Heart right ventricle (tissue), 16 donors: Measurements from ENCODE around the gene PSAPL1. TPM values are rescaled to one million over a fixed set of nuclear protein-coding genes. Genes with fewer than 3 reads are reported as not detected.

ENCODE experiments used
- ATAC-seq, 8 donors: fragments of 200-7000 bp; cut with Tn5 transposase; one replicate each; pipeline ENCODE4 v1.9.1; 2020; ENCODE audit warnings: mild to moderate bottlenecking in 8 of 8, moderate library complexity in 8 of 8, moderate number of reproducible peaks in 1 of 8
- DNase-seq, 2 donors: peaks; one replicate each; pipeline ENCODE4 v3.0.0-alpha.2; 2020
- H3K27ac ChIP-seq, 10 donors: fragments of 200-600 bp; sonication (generic) in 2 of 10; one replicate each; pipeline versions ENCODE4 v1.5.0 to v1.8.0; 2020 to 2022; ENCODE audit warnings: mild to moderate bottlenecking in 3 of 10
- H3K27me3 ChIP-seq, 7 donors: fragments of 200-600 bp; one replicate each; pipeline ENCODE4 v1.8.0; 2021 to 2022; ENCODE audit warnings: mild to moderate bottlenecking in 2 of 7
- H3K36me3 ChIP-seq, 9 donors: fragments of 200-600 bp; sonication (generic) in 1 of 9; one replicate each; pipeline versions ENCODE4 v1.5.0 to v1.8.0; 2020 to 2022; ENCODE audit warnings: mild to moderate bottlenecking in 2 of 9
- H3K4me1 ChIP-seq, 9 donors: fragments of 200-600 bp; sonication (generic) in 1 of 9; one replicate each; pipeline versions ENCODE4 v1.5.0 to v1.8.0; 2020 to 2022; ENCODE audit warnings: mild to moderate bottlenecking in 4 of 9
- H3K4me3 ChIP-seq, 10 donors: fragments of 200-600 bp; sonication (generic) in 2 of 10; one replicate each; pipeline versions ENCODE4 v1.5.0 to v1.8.0; 2020 to 2022; ENCODE audit warnings: mild to moderate bottlenecking in 7 of 10, moderate library complexity in 2 of 10
- H3K9me3 ChIP-seq, 11 donors: fragments of 200-600 bp in 10 of 11; sonication (generic) in 2 of 11; one replicate each; pipeline versions ENCODE4 v1.5.0 to v1.8.0; 2013 to 2022; ENCODE audit warnings: mild to moderate bottlenecking in 2 of 11, control low read depth in 1 of 11, moderate library complexity in 1 of 11
- WGBS, 2 donors: extraction: QIAGEN DNeasy Blood & Tissue Kit; methylation state at CpG; one replicate each; pipeline ENCODE4 v1.1.7; 2013; ENCODE audit warnings: inconsistent platforms in 1 of 2; 5-methylcytosine and 5-hydroxymethylcytosine counted together
- intact Hi-C, 10 donors: fragments of 100-400 bp; cut with DNase I; formaldehyde crosslinking; loops; one replicate each; pipeline versions ENCODE4 v1.11.1 to v1.14.2; 2022
- polyA plus RNA-seq, 2 donors: library from polyadenylated mRNA; stranded (reverse); fragments of 200-250 nt; gene quantifications; one replicate each; pipeline ENCODE4 v1.2.3, GENCODE V29; 2013
- total RNA-seq, 10 donors: library from RNA; stranded (reverse); fragmentation: NEBNext Ultra II Directional in 3 of 10; extraction: Animal tissue kit (Norgen Biotek cat#: 25700) in 3 of 10; gene quantifications; one replicate each; pipeline versions ENCODE4 v1.2.1 to v1.2.4, GENCODE V29; 2021 to 2023
- TF ChIP-seq, protein P1 (sequence below), 9 donors: fragments of 200-600 bp; sonication (generic) in 2 of 9; IDR thresholded peaks; one replicate each; pipeline versions ENCODE4 v1.5.0 to v1.8.0; 2021 to 2022; ENCODE audit warnings: antibody characterized with exemption in 9 of 9, mild to moderate bottlenecking in 5 of 9, moderate library complexity in 1 of 9
- donor health status: Arrhythmogenic right ventricular cardiomyopathy.
- donor health status: ischemic (EF 13 %, LVEDD 7.1; RV severe dilation, severe dysfunction).
- donor health status: healthy with polysubstance abuse.
- donor health status: DM: no; HTN: yes; CAD: no.
- donor health status: DM: no; HTN: no; CAD: no.
- donor health status: ischemic (EF 25% LVEDD 6.9; RV normal size, moderate dysfunction).
- donor health status: ischemic (EF 25% LVEDD 5.7; RV mildly dilated, moderate dysfunction).
- donor health status: healthy.
- donor health status: DM: yes; HTN: yes; CAD: no.
- donor health status: Ischemic cardiomyopathy.
- donor health status: ischemic (EF 35%, LVEDD 5.7; RV mildly dilated, moderate dysfunction).
- donor health status: nonischemic (EF 11% LVEDD 7.7; RV severe dilation, severe dysfunction).
- donor health status: DM: yes; HTN: yes; CAD: no.
- donor health status: PGD.
- donor health status: ischemic (EF 29% LVEDD 5.4; RV normal size, mild dysfunction).
- donor health status: nonischemic (EF 23%, LVEDD 6.1; RV moderate dilation, normal function).

The PSAPL1 gene
- total and polyA plus RNA-seq, 12 donors, result 0.05 TPM; not detected in 11

DNA sequence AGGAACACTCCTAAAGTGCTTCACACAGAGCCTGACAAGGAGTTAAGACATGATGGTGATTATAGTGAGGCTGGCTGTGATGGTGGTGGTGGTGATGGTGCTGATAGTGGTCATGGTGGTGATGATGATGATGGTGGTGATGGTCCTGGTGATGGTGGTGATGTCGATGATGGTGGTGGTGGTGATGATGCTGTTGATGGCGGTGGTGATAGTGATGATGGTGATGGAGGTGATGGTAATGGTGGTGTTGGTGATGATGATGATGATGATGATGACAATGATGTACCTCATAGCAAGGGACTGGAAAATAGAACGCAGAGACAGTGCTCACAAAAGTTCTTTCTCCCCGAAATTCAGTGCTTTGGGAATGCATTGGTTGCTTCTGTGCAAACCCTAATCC, 34.3 kb upstream of the PSAPL1 start:
- intact Hi-C loops, result loop anchor here in 2 of 10 donors (10.0 kb wide), 2 partner anchors 246 to 274 kb away; partner anchors contain the start of gene SORCS2 (in 1 of the 2)
- DNase-seq (no peak), ATAC-seq (no peak)
- Histone ChIP-seq H3K4me3 (no peak overlapping the region), H3K27ac (no peak overlapping the region), H3K4me1 (no peaks in the 10 kb centered on the region), H3K9me3 (peaks cover 0 to 15% (median 0%) of the 10 kb centered on the region in 11 donors), H3K36me3 (no peaks in the 10 kb centered on the region), H3K27me3 (peaks cover 0 to 19% (median 10%) of the 10 kb centered on the region in 7 donors)
- WGBS, 2 donors, result 90 to 95% methylated on average over 4 of the region's 4 CpGs
- TF ChIP-seq, protein P1, sequence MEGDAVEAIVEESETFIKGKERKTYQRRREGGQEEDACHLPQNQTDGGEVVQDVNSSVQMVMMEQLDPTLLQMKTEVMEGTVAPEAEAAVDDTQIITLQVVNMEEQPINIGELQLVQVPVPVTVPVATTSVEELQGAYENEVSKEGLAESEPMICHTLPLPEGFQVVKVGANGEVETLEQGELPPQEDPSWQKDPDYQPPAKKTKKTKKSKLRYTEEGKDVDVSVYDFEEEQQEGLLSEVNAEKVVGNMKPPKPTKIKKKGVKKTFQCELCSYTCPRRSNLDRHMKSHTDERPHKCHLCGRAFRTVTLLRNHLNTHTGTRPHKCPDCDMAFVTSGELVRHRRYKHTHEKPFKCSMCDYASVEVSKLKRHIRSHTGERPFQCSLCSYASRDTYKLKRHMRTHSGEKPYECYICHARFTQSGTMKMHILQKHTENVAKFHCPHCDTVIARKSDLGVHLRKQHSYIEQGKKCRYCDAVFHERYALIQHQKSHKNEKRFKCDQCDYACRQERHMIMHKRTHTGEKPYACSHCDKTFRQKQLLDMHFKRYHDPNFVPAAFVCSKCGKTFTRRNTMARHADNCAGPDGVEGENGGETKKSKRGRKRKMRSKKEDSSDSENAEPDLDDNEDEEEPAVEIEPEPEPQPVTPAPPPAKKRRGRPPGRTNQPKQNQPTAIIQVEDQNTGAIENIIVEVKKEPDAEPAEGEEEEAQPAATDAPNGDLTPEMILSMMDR (IDR thresholded peaks at IDR 0.05), result no peak

DNA sequence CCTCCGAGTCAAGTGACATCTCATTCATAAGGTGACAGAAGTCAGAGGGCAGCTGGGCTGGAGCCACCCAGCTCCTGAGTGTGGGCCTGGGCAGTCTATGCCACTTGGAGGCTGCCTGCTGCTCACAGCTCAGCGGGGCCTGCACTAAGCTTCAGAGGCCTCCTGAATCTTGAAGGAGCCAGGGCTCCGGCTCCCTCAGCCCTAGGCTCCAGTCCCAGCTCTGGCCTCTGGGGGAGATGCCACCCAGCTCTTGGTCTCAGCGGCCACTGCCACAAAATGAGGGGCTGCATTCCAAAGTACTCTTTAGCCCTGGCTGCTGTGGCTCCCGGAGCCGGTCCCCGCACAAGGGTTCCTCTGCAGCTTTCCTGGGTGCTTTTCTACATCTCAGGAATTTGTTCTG, 32.7 kb upstream of the PSAPL1 start:
- Histone ChIP-seq H3K36me3 (no peaks in the 10 kb centered on the region), H3K4me1 (peaks cover 0 to 11% (median 6%) of the 10 kb centered on the region in 9 donors), H3K27ac (no peak overlapping the region), H3K9me3 (peaks cover 0 to 15% (median 0%) of the 10 kb centered on the region in 11 donors), H3K27me3 (peaks cover 0 to 13% (median 8%) of the 10 kb centered on the region in 7 donors), H3K4me3 (no peak overlapping the region)
- TF ChIP-seq, protein P1 (IDR thresholded peaks at IDR 0.05), result no peak
- no peak for ATAC-seq
- no peak for DNase-seq
- intact Hi-C loops, result loop anchor here in 2 of 10 donors (10.0 kb wide), 2 partner anchors 247 to 273 kb away; partner anchors contain the start of gene SORCS2 (in 1 of the 2)
- 82 to 85% methylated on average over 7 of the region's 7 CpGs for WGBS, 2 donors

DNA sequence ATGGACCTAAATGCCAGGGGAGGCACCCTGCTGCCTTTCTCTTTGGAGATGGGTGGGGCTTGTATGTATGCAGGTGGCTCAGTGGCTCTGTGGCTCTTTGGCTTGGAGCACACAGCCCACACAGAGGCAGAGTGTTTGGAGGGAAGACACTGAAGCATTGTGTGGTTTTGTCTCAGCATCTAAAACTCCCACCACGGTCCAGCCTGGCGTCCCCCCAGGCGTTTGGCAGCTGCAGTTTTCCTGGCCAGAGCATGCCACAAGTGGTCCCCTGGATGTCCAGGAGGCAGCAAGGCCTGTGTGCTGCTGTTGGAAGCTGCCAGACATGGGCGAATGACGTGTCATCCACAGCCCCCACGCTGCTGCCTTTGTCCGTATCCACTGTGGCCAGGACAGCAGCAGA, 32.2 kb upstream of the PSAPL1 start:
- H3K4me3 ChIP-seq, result no peak overlapping the region
- no peaks in the 10 kb centered on the region for H3K36me3 ChIP-seq
- TF ChIP-seq, protein P1 (IDR thresholded peaks at IDR 0.05), result no peak
- intact Hi-C loops, result loop anchor here in 2 of 10 donors (10.0 kb wide), 2 partner anchors 248 to 272 kb away; partner anchors contain the start of gene SORCS2 (in 1 of the 2)
- no peak overlapping the region for H3K27ac ChIP-seq
- H3K27me3 ChIP-seq, result peaks cover 0 to 10% (median 4%) of the 10 kb centered on the region in 7 donors
- 86 to 89% methylated on average over 7 of the region's 7 CpGs for WGBS, 2 donors
- no peak for ATAC-seq
- H3K4me1 ChIP-seq, result peaks cover 0 to 15% (median 8%) of the 10 kb centered on the region in 9 donors
- peaks cover 0 to 15% (median 0%) of the 10 kb centered on the region in 11 donors for H3K9me3 ChIP-seq
- no peak for DNase-seq

DNA sequence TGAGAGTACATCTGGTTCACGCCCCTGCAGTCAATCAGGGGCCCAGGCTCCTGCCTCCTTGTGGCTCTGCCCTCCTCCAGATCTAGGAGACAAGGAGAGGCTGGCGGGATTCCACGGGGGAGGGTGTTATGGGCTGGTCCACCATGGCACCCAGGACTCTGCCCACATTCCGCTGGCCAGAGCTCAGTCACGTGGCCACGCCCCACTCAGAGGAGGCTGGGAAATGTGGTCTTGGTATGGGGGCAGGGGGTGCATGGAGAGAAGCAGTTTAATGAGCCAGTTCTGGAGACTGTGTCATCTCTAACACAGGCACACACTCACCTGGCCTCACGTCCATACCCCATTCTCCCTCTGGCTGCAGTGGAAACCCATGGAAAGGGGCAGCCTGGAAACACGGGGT, 31.5 kb upstream of the PSAPL1 start:
- Histone ChIP-seq H3K36me3 (no peaks in the 10 kb centered on the region), H3K4me3 (no peak overlapping the region), H3K9me3 (peaks cover 0 to 15% (median 0%) of the 10 kb centered on the region in 11 donors), H3K27ac (no peak overlapping the region), H3K27me3 (peaks cover 0 to 4% (median 0%) of the 10 kb centered on the region in 7 donors), H3K4me1 (peaks cover 0 to 15% (median 8%) of the 10 kb centered on the region in 9 donors)
- no peak for ATAC-seq
- 86 to 88% methylated on average over 8 of the region's 8 CpGs for WGBS, 2 donors
- TF ChIP-seq, protein P1 (IDR thresholded peaks at IDR 0.05), result no peak
- no peak for DNase-seq
- intact Hi-C loops, result loop anchor here in 2 of 10 donors (10.0 kb wide), 2 partner anchors 249 to 271 kb away; partner anchors contain the start of gene SORCS2 (in 1 of the 2)
